Measurements from ENCODE around the gene ACAP3.

DNA sequence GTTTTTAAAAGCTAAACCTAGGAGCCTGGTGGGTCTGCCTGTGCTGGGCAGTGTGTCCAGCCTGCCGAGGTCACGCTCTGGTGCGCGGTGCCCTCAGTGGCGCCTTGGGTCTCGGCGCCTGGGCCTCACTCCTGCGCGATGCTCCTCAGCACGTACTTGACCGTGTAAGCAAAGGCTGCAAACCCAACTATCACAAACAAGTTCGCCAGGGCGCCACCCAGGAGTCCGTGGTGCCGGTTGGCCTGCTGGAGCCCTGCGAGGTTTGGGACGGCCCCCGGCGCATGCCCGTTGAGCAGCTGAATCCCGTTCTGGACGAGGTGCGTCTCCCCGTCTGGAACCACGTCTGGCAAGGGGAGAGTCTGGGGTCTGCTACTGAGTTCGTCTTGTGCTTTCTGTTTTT is 52.7 kb downstream of the ACAP3 start:
- TF ChIP-seq HOXA7 (CRISPR knock-in tag; IDR thresholded peaks at IDR 0.05) (no peak), POLR2A (IDR thresholded peaks at IDR 0.05; ENCODE audit: low read length) (no peak), HDAC2 (IDR thresholded peaks at IDR 0.05) (no peak), FOSB (CRISPR knock-in tag; IDR thresholded peaks at IDR 0.05) (no peak), MAFK (IDR thresholded peaks at IDR 0.05; ENCODE audit: partially characterized antibody) (no peak), CHD4 (IDR thresholded peaks at IDR 0.05; ENCODE audit: borderline replicate concordance) (no peak), EP300 (IDR thresholded peaks at IDR 0.05) (no peak), BHLHE40 (IDR thresholded peaks at IDR 0.05; ENCODE audit: low read depth, low read length) (no peak), RAD21 (conservative IDR thresholded peaks at IDR 0.05 in 1 of 2, IDR thresholded peaks at IDR 0.05 in 1 of 2) (no peak)
- TF ChIP-seq, protein P1, sequence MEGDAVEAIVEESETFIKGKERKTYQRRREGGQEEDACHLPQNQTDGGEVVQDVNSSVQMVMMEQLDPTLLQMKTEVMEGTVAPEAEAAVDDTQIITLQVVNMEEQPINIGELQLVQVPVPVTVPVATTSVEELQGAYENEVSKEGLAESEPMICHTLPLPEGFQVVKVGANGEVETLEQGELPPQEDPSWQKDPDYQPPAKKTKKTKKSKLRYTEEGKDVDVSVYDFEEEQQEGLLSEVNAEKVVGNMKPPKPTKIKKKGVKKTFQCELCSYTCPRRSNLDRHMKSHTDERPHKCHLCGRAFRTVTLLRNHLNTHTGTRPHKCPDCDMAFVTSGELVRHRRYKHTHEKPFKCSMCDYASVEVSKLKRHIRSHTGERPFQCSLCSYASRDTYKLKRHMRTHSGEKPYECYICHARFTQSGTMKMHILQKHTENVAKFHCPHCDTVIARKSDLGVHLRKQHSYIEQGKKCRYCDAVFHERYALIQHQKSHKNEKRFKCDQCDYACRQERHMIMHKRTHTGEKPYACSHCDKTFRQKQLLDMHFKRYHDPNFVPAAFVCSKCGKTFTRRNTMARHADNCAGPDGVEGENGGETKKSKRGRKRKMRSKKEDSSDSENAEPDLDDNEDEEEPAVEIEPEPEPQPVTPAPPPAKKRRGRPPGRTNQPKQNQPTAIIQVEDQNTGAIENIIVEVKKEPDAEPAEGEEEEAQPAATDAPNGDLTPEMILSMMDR (IDR thresholded peaks at IDR 0.05): no peak
